GM08714 (cell line): ENCODE results near the gene UBR4.
"Not testable (repeated sequence)": the region's sequence is repeated elsewhere in the genome, so short reads cannot be mapped to it uniquely, and the experiment has no call there.

ENCODE experiments used
- H3K4me3 ChIP-seq: fragments of 200-500 bp; sonication (Bioruptor generic); 2 replicates; pipeline ENCODE4 v1.5.1; 2014; ENCODE audit warnings: mild to moderate bottlenecking, low read length, inconsistent platforms
- ZNF274 ChIP-seq: IDR thresholded peaks from 2 replicates; pipeline ENCODE4 v1.6.1; 2012; ENCODE audit warnings: mild to moderate bottlenecking, low read depth, low read length

UBR4 gene

DNA sequence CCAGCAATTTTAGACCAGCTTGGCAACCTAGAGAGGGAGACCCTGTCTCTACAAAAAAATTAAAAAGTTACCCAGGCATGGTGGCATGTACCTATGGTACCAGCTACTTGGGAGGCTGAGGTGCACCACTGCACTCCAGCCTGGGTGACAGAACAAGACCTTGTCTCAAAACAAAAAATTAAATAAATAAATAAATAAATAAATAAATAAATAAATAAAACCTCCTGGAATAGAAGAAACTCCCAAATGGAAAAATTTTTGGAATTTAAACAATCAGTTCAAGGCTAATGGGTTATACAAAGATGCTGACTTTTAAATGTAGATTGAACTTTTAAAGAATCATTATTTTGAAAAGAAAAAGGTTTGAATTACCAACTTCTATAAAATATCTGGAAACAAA is 22.2 kb downstream of the UBR4 start:
- TF ChIP-seq ZNF274, result no peak
- H3K4me3 ChIP-seq, result no peak overlapping the region

DNA sequence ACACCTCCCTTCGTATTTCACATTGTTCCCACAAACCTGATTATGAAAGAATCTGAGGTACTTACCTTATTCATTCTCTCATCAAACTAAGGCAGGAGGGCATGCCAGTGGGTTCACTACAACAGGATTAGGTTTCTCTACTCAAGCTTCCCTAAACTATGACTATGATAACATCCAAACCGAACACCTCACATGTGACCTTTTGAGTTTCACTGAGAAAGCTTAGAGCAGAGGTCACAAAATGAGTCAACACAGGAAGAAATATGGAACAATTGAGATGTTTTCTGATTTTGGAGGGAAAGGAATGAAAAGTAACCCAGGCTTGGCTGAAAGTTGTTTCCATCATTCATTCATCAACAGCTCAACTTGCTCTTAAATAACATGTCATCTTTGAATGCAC is 24.1 kb downstream of the UBR4 start:
- H3K4me3 ChIP-seq, result no peak overlapping the region
- TF ChIP-seq ZNF274, result no peak

DNA sequence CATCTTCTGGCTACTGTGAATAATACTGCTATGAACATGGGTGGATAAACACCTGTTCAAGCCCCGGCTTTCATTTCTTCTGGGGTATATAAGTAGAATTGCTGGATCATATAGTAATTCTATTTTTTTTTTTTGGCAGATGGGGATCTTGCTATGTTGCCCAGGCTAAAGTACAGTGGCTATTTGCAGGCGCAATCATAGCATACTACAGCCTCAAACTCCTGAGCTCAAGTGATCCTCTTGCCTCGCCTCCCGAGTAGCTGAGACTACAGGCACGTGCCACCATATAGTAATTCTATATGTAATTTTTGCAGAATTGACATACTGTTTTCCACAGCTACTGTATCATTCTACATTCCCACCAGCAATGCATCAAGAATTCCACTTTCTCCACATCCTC is 27.8 kb downstream of the UBR4 start:
- no peak for TF ChIP-seq ZNF274
- H3K4me3 ChIP-seq, result no peak overlapping the region

DNA sequence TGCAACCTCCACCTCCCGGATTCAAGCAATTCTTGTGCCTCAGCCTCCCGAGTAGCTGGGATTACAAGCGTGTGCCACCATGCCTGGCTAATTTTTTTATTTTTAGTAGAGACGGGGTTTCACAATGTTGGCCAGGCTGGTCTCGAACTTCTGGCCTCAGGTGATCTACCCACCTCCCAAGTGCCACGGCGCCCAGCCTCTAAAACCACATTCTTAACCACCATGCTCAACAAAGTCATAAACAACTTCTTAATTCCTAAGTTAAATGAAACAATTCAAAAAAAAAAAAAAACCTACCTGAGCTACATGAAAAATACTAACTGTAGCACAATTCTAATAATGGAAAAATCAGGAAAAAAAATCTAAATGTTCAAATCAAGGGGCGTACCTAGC is 29.8 kb downstream of the UBR4 start:
- not testable (repeated sequence) for H3K4me3 ChIP-seq

DNA sequence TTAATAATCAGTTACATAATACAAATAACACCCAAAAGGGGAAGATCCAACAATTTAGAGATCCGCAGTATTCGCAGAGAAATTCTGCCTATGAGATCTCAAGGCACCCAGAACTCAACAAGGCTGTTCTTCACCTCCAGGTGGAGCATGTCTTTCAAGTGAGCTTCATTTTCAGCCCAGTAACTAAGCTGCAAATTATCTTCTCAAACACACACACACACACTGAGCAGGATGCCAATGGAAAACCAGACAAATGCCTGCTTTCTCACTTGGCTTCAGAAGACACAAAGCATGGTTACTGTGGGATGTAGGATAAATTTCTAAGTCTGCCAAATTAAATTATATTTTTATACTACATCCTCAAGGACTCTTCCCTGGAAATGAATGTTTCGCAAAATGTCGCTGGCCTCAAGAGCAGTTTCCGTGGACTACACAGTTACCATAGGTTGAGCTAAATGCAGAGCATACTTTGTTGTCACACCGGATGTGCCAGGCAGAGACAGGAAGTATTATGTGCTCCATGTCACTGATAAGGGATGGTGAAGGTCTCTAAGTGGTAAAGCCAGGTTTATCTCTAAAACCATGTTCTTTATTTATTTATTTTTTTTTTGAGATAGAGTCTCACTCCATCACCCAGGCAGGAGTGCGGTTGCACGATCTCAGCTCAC is 30.3 kb downstream of the UBR4 start:
- TF ChIP-seq ZNF274, result no peak
- no peak overlapping the region for H3K4me3 ChIP-seq

- H3K4me3 ChIP-seq, result no peak overlapping the region
- TF ChIP-seq ZNF274, result no peak
These were observed 31.2 kb downstream of the UBR4 start for GRCh38 chr1:19178734-19179398.

GRCh38 chr1:19177811-19178210 is 32.3 kb downstream of the UBR4 start:
- TF ChIP-seq ZNF274, result no peak
- no peak overlapping the region for H3K4me3 ChIP-seq

DNA sequence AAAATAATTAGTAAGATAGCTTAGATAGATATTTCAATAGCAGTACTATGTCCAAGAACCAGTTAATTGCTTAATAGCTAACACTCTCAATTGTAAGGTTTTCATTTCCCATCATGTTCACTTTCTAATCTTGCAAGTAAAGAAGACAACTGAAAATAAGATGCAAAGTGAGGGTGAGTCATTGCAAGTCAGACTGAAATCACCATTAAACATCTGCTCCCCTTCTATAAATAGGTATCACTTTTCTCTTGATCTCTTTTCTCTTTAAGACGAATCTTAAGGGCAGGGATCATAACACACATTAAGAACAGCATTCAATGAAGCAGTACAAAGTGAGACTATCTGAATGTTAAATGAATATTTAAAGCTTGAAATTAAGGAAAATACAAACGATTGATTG is 40.4 kb downstream of the UBR4 start:
- H3K4me3 ChIP-seq, result no peak overlapping the region
- TF ChIP-seq ZNF274, result no peak

DNA sequence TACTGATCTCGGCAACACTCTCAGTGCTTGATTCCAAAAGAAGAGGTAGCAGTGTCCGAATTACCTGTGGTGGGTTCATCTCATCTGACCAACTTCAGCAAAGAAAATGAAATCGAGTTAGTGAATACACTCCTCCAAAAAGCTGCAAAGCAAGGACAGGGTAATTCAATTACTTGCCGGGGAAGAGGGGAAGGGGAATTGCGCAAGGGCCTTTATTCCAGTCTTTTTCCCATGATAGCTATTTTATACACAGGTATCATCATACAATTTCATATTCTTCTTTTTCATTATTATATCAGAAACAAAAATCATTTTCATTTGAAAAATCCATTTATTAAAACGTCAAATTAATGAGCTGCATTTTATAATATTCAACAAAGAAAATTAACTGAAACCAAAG is 42.9 kb downstream of the UBR4 start:
- no peak overlapping the region for H3K4me3 ChIP-seq
- no peak for TF ChIP-seq ZNF274

DNA sequence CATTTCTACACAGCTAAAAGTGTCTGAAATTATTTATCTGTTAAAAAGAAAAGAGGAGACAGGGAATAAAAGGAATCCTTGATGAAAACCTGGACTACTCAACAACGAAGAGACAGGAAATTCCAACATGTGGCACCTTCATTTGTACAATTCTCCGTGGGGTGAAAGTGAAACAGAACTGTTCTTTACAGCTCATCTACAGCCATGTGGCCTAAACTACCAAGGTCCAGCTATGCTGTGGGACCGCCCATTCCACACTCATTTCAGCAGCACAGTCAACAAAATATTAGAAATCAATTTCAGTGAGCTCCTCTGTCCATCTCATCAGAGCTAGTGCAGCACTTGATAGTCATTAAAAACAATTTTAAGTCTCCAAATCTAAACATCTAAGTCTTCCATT is 44.0 kb downstream of the UBR4 start:
- TF ChIP-seq ZNF274, result no peak
- no peak overlapping the region for H3K4me3 ChIP-seq

DNA sequence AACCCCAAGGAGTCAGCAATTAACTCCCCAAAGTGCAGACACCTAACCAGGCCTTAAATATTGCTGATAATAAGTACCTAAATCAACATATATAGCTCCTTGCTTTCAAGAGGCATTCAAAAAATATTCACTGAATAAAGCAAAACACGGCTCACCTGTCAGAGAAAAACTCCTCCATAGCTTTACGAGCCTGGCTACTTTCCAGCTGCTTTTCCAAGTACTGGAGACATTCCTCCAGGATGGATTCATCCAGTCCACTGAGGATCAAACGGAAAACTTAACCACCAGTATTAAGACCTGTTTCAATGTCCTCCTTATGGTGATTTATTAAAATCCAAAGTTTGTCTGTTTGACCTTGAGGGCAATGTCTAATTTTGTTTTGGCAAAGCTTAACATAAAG is 44.6 kb downstream of the UBR4 start:
- TF ChIP-seq ZNF274, result no peak

DNA sequence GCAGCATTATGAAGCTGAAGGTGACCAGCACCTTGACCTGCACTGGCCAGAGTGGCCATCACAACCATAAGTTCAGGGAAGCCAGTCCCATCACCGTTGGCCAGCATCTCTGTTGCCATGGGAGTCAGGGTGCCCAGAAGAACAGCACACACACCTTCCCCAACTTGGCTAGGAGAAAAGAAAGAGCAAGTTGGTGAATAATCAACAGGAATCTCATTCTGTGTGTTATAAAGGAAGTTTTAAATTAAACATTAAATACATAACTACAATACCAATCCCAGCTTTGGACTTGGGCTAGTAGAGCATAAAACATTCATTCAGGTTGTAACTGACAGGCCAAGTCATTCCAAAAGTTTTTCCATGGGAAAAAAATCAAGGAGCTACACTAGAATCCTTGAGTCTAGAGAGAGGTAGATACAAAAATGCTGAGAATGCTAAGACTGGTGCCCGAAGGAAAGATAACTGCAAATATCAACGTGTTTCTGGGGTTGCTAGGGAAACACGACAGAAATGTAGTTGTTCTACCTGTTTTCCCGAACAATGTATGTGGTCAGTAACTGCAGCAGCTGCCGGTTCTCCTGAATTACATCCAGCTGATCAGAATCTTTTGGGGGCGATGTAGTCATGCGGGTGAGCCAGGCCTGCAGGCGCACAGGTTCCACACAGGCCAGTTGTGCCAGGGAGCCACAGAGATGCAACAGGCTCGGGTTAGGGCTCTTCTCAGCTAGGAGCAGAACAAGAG is 45.6 kb downstream of the UBR4 start:
- TF ChIP-seq ZNF274, result no peak
- H3K4me3 ChIP-seq, result no peak overlapping the region

More for the DNA sequence above, 44.6 kb downstream of the UBR4 start:
- no peak overlapping the region for H3K4me3 ChIP-seq

DNA sequence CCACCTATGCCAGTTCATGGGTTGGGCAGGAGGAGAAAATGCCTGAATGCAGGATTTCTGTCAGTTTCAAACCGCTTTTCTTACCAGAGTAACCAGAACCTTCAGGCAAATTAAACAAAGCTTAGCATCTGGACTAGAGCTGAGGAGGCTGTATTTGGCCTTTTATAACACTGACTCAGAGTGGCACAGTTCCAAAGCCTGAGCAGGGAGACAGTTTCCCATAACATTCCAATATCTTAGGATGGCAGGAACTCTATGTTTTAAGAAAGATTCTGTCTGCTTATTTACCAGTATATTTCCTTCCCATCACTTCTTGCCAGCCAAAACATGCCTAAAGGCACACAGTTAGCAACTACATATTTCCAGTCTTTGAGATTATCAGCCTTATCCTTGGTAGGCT is 46.8 kb downstream of the UBR4 start:
- no peak for TF ChIP-seq ZNF274
- H3K4me3 ChIP-seq, result no peak overlapping the region

DNA sequence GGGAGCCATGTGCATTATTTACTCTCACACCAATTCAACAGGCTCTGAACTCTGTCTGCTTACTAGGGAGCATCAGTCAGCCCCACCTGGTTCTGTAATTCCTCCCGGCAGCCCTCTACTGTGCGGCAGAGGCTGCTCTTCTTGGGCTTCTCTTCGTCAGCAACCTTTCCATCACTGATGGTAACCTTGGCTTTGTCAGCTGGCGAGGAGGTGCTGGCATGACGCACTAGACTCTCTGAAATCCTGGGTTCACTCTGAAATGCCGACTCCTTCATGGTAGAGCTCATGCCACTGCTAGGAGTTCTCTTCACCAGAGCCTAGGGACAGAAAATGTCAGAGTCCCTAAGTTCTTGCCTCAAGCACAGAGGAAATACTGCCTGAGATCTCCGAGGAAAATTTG is 49.2 kb downstream of the UBR4 start:
- no peak for TF ChIP-seq ZNF274
- no peak overlapping the region for H3K4me3 ChIP-seq

GRCh38 chr1:19157653-19158052 is 52.4 kb downstream of the UBR4 start:
- TF ChIP-seq ZNF274, result no peak
- H3K4me3 ChIP-seq, result no peak overlapping the region
